K562 (cell line): ENCODE data around the gene SLC7A8. TPM values are rescaled to one million over a fixed set of nuclear protein-coding genes. Genes with fewer than 3 reads are reported as not detected.
A peak's percentile ranks its signal among the peaks of the same experiment; 100 is the strongest.

Experiments
- ATF1 ChIP-seq, 2 experiments: fragments of 450-650 bp in 1 of 2; IDR thresholded peaks; 2 replicates each; pipeline ENCODE4 v1.6.1; 2016; ENCODE audit warnings: missing compliant biosample characterization in 1 of 2, missing genetic modification characterization in 1 of 2
- DDX20 ChIP-seq: fragments of 450-650 bp; IDR thresholded peaks from 2 replicates; pipeline ENCODE4 v1.6.1; 2016; ENCODE audit warnings: missing genetic modification characterization, low read depth, mild to moderate bottlenecking, missing compliant biosample characterization, moderate library complexity
- DMBX1 ChIP-seq: fragments of 250-450 bp; sonication (Bioruptor Pico); IDR thresholded peaks from 2 replicates; pipeline ENCODE4 v1.8.0; 2022; ENCODE audit warnings: inconsistent platforms, mild to moderate bottlenecking, moderate library complexity, borderline replicate concordance
- DPF2 ChIP-seq: fragments of 450-650 bp; IDR thresholded peaks from 2 replicates; pipeline ENCODE4 v1.6.1; 2016
- HMBOX1 ChIP-seq: sonication (generic); IDR thresholded peaks from 2 replicates; pipeline ENCODE4 v1.6.1; 2016
- MAFF ChIP-seq: IDR thresholded peaks from 2 replicates; pipeline ENCODE4 v1.6.1; 2012; ENCODE audit warnings: low read length, improper control_type of control experiment
- POLR2A ChIP-seq: fragments of 450-650 bp; conservative IDR thresholded peaks from 2 replicates; pipeline ENCODE4 v1.6.1; 2016
- POLR2AphosphoS5 ChIP-seq: IDR thresholded peaks from 2 replicates; pipeline ENCODE4 v1.6.1; 2011; ENCODE audit warnings: mild to moderate bottlenecking, low read depth, low read length, moderate library complexity; ENCODE audit not compliant: control insufficient read depth, insufficient read depth
- PTBP1 ChIP-seq: fragments of 200-400 bp; formaldehyde crosslinking; IDR thresholded peaks from 2 replicates; pipeline ENCODE4 v1.6.1; 2017; ENCODE audit warnings: low read depth, low read length
- RAD21 ChIP-seq, 2 experiments: fragments of 250-450 bp in 1 of 2; fragments of 450-650 bp in 1 of 2; sonication (Bioruptor Pico) in 1 of 2; formaldehyde crosslinking in 1 of 2; IDR thresholded peaks in 1 of 2; conservative IDR thresholded peaks in 1 of 2; 2 replicates each; pipeline versions ENCODE4 v1.4.0 to v1.8.0; 2020 to 2022; ENCODE audit warnings: mild to moderate bottlenecking in 2 of 2, moderate library complexity in 1 of 2
- SMARCA5 ChIP-seq: fragments of 450-650 bp; IDR thresholded peaks from 2 replicates; pipeline ENCODE4 v1.6.1; 2016
- SMC3 ChIP-seq: conservative IDR thresholded peaks from 2 replicates; pipeline ENCODE4 v1.6.1; 2011; ENCODE audit warnings: low read depth, low read length, improper control_type of control experiment; ENCODE audit not compliant: insufficient read depth
- SRSF1 ChIP-seq: fragments of 200-400 bp; formaldehyde crosslinking; IDR thresholded peaks from 2 replicates; pipeline ENCODE4 v1.6.1; 2017; ENCODE audit warnings: mild to moderate bottlenecking, low read depth, low read length, moderate library complexity
- THAP7 ChIP-seq: fragments of 250-450 bp; sonication (Bioruptor Pico); IDR thresholded peaks from 2 replicates; pipeline ENCODE4 v1.5.0; 2021
- ZMIZ1 ChIP-seq, 2 experiments: fragments of 150-350 bp in 1 of 2; IDR thresholded peaks; 2 replicates each; pipeline ENCODE4 v1.6.1; 2012 to 2016; ENCODE audit warnings: low read depth in 2 of 2, low read length in 2 of 2, mild to moderate bottlenecking in 1 of 2, moderate library complexity in 1 of 2
- ZNF12 ChIP-seq: sonication (generic); formaldehyde crosslinking; IDR thresholded peaks from 2 replicates; pipeline ENCODE4 v1.4.0; 2020; ENCODE audit warnings: mild to moderate bottlenecking, missing genetic modification reagents
- ZNF121 ChIP-seq: sonication (generic); formaldehyde crosslinking; conservative IDR thresholded peaks from 2 replicates; pipeline ENCODE4 v1.8.0; 2022; ENCODE audit warnings: missing genetic modification reagents
- ZNF134 ChIP-seq: fragments of 250-450 bp; sonication (Bioruptor Pico); conservative IDR thresholded peaks from 2 replicates; pipeline ENCODE4 v1.4.0; 2020
- ZNF143 ChIP-seq: sonication (generic); formaldehyde crosslinking; IDR thresholded peaks from 2 replicates; pipeline ENCODE4 v1.9.0; 2022; ENCODE audit warnings: mild to moderate bottlenecking, missing genetic modification reagents
- ZNF354B ChIP-seq: fragments of 250-450 bp; sonication (Bioruptor Pico); IDR thresholded peaks from 2 replicates; pipeline ENCODE4 v1.4.0; 2020
- ZNF436 ChIP-seq: fragments of 250-450, 450-650 bp; sonication (Bioruptor Pico); formaldehyde crosslinking; IDR thresholded peaks from 2 replicates; pipeline ENCODE4 v1.7.0; 2020; ENCODE audit warnings: mild to moderate bottlenecking
- polyA plus RNA-seq, 8 experiments: library from polyadenylated mRNA; depleted of rRNA in 4 of 8; stranded (reverse) in 5 of 8; unstranded in 3 of 8; fragments of >200 nt; fragmentation: Nextera tagmentation in 2 of 8; fragmentation: Illumina TruSeq in 1 of 8; extraction: Ambion mirVana in 2 of 8; extraction: Trizol in 1 of 8; gene quantifications; 2 replicates each; pipeline versions ENCODE4 v1.2.1 to v1.2.3, GENCODE V29; 2011 to 2014; ENCODE audit warnings: inconsistent platforms in 1 of 8, missing spikeins in 1 of 8
- total RNA-seq, 7 experiments: library from RNA; depleted of rRNA in 6 of 7; stranded (reverse); fragments of >200 nt in 6 of 7; fragmentation: Illumina TruSeq in 2 of 7; extraction: Trizol in 2 of 7; gene quantifications; 2 replicates each; pipeline versions ENCODE4 v1.2.1 to v1.2.3, GENCODE V29; 2011 to 2021; ENCODE audit warnings: low replicate concordance in 1 of 7
- TF ChIP-seq, protein P1 (sequence below): sonication (generic); formaldehyde crosslinking; IDR thresholded peaks from 2 replicates; pipeline ENCODE4 v1.8.1; 2023; ENCODE audit warnings: mild to moderate bottlenecking, missing genetic modification reagents
- TF ChIP-seq, protein P2 (sequence below): sonication (generic); formaldehyde crosslinking; IDR thresholded peaks from 2 replicates; pipeline ENCODE4 v1.8.1; 2023; ENCODE audit warnings: mild to moderate bottlenecking, missing genetic modification reagents, moderate library complexity

SLC7A8 gene
- total and polyA plus RNA-seq, 9 of the 15 experiments (the other 6 are each of a cell fraction or from before 2014, with no cell fraction given): 2.0 to 33.0 (median 6.0) TPM

DNA sequence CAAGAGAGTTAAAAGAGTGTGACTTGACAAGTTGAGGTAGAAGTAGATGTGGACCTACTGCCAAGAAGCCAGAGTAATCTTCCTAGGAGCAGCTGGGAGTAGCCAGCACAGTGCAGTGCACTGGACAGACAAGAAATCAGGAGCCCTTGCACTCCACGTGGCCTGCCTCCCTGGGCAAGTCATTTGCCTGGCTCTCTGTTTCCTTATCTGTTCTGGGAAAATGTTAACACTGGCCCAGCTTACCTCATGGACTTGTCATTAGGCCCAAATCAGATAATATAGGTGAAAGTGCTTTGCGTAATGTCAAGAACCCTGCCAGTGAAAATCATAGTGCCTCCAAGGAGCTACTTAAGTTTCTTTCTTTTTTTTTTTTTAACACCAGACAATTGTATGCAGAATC lies 19.2 kb downstream of the SLC7A8 start (continued):
- no peak for TF ChIP-seq ZNF121
- no peak for TF ChIP-seq SMARCA5
- TF ChIP-seq RAD21 (CRISPR knock-in tag; conservative IDR thresholded peaks at IDR 0.05 in 1 of 2, IDR thresholded peaks at IDR 0.05 in 1 of 2): peak in 1 of 2 experiments; percentile 16; a peak in 1 of 4 replicates
- no peak for TF ChIP-seq ZMIZ1 (IDR thresholded peaks at IDR 0.05; ENCODE audit: low read depth in 2 of 2, low read length in 2 of 2)
- TF ChIP-seq ZNF354B: no peak
- TF ChIP-seq ZNF134 (CRISPR knock-in tag): no peak
- no peak for TF ChIP-seq POLR2AphosphoS5
- TF ChIP-seq HMBOX1: peak; percentile 31; the same call in 1 of the 2 replicates
- no peak for TF ChIP-seq ATF1 (CRISPR knock-in tag; IDR thresholded peaks at IDR 0.05)
- peak; percentile 63 for TF ChIP-seq ATF1 (tag; IDR thresholded peaks at IDR 0.05)
- TF ChIP-seq DDX20 (tag): peak; percentile 36; the same call in 1 of the 2 replicates
- TF ChIP-seq, protein P1, sequence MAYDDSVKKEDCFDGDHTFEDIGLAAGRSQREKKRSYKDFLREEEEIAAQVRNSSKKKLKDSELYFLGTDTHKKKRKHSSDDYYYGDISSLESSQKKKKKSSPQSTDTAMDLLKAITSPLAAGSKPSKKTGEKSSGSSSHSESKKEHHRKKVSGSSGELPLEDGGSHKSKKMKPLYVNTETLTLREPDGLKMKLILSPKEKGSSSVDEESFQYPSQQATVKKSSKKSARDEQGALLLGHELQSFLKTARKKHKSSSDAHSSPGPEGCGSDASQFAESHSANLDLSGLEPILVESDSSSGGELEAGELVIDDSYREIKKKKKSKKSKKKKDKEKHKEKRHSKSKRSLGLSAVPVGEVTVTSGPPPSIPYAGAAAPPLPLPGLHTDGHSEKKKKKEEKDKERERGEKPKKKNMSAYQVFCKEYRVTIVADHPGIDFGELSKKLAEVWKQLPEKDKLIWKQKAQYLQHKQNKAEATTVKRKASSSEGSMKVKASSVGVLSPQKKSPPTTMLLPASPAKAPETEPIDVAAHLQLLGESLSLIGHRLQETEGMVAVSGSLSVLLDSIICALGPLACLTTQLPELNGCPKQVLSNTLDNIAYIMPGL: no peak
- no peak for TF ChIP-seq ZNF436
- TF ChIP-seq, protein P2, sequence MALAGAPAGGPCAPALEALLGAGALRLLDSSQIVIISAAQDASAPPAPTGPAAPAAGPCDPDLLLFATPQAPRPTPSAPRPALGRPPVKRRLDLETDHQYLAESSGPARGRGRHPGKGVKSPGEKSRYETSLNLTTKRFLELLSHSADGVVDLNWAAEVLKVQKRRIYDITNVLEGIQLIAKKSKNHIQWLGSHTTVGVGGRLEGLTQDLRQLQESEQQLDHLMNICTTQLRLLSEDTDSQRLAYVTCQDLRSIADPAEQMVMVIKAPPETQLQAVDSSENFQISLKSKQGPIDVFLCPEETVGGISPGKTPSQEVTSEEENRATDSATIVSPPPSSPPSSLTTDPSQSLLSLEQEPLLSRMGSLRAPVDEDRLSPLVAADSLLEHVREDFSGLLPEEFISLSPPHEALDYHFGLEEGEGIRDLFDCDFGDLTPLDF: no peak
- TF ChIP-seq MAFF: no peak; the same call in 1 of the 2 replicates
- TF ChIP-seq POLR2A: no peak
- TF ChIP-seq SRSF1: no peak
- peak; percentile 76; the same call in 1 of the 2 replicates for TF ChIP-seq DMBX1 (CRISPR knock-in tag)
- TF ChIP-seq PTBP1: no peak
- TF ChIP-seq THAP7: no peak
- no peak for TF ChIP-seq SMC3
- no peak for TF ChIP-seq ZNF12 (CRISPR knock-in tag)
- peak; percentile 82 for TF ChIP-seq DPF2
- TF ChIP-seq ZNF143 (CRISPR knock-in tag): no peak
